Peyer's patch (tissue), 4 donors: ENCODE data around the gene PCBP2. TPM values are rescaled to one million over a fixed set of nuclear protein-coding genes. Genes with fewer than 3 reads are reported as not detected.

ENCODE experiments used
- DNase-seq, 3 donors: peaks; one replicate each; pipeline ENCODE4 v3.0.0-alpha.2; 2017 to 2019
- H3K27ac ChIP-seq, 4 donors: fragments of 200-600 bp; sonication (generic); one replicate each; pipeline ENCODE4 v1.5.1; 2016 to 2019
- H3K27me3 ChIP-seq, 2 donors: fragments of 200-600 bp; sonication (generic); one replicate each; pipeline ENCODE4 v1.5.1; 2019
- H3K36me3 ChIP-seq, 3 donors: fragments of 200-600 bp; sonication (generic); one replicate each; pipeline ENCODE4 v1.5.1; 2016 to 2019
- H3K4me1 ChIP-seq, 4 donors: fragments of 200-600 bp; sonication (generic); one replicate each; pipeline ENCODE4 v1.5.1; 2016 to 2019
- H3K4me3 ChIP-seq, 4 donors: fragments of 200-600 bp; sonication (generic); 1 replicate in 3 of 4; 2 replicates in 1 of 4; pipeline ENCODE4 v1.5.1; 2016 to 2019; ENCODE audit warnings: mild to moderate bottlenecking in 1 of 4
- H3K9me3 ChIP-seq, 4 donors: fragments of 200-600 bp; sonication (generic); one replicate each; pipeline ENCODE4 v1.5.1; 2016 to 2019; ENCODE audit warnings: mild to moderate bottlenecking in 1 of 4
- CTCF ChIP-seq, 6 experiments: fragments of 450-650 bp in 4 of 6; fragments of 200-600 bp in 2 of 6; sonication (generic) in 1 of 6; IDR thresholded peaks; one replicate each; pipeline ENCODE4 v1.5.1; 2017 to 2019; ENCODE audit warnings: antibody characterized with exemption in 6 of 6, mild to moderate bottlenecking in 3 of 6, moderate library complexity in 1 of 6
- POLR2A ChIP-seq, 2 donors: fragments of 450-650 bp; IDR thresholded peaks; one replicate each; pipeline ENCODE4 v1.5.1; 2017; ENCODE audit warnings: antibody characterized with exemption in 2 of 2, mild to moderate bottlenecking in 2 of 2, moderate library complexity in 2 of 2
- total RNA-seq, 4 donors: library from RNA; depleted of rRNA; stranded (reverse); fragments of >200 nt; gene quantifications; one replicate each; pipeline ENCODE4 v1.1.0, GENCODE V29; 2016

PCBP2 gene
- total RNA-seq, 4 donors from 2014 or later, result 384 to 549 (median 500) TPM

- Histone ChIP-seq H3K27me3 (no peaks in the 10 kb centered on the region), H3K27ac (no peak overlapping the region), H3K4me3 (no peak overlapping the region), H3K36me3 (peaks cover 0 to 100% (median 0%) of the 10 kb centered on the region in 3 donors), H3K9me3 (no peaks in the 10 kb centered on the region), H3K4me1 (no peaks in the 10 kb centered on the region)
- TF ChIP-seq POLR2A (IDR thresholded peaks at IDR 0.05) (no peak), CTCF (IDR thresholded peaks at IDR 0.05) (no peak)
- DNase-seq, result no peak
These were observed 14.7 kb downstream of the PCBP2 start for GRCh38 chr12:53466640-53467039.

- no peaks in the 10 kb centered on the region for H3K9me3 ChIP-seq
- no peaks in the 10 kb centered on the region for H3K4me1 ChIP-seq
- peaks cover 0 to 100% (median 0%) of the 10 kb centered on the region in 3 donors for H3K36me3 ChIP-seq
- no peak overlapping the region for H3K27ac ChIP-seq
- no peak overlapping the region for H3K4me3 ChIP-seq
- DNase-seq, result no peak
- no peaks in the 10 kb centered on the region for H3K27me3 ChIP-seq
- TF ChIP-seq POLR2A (IDR thresholded peaks at IDR 0.05), result no peak
- TF ChIP-seq CTCF (IDR thresholded peaks at IDR 0.05), result no peak
These were observed 15.2 kb downstream of the PCBP2 start for GRCh38 chr12:53467082-53467481.

GRCh38 chr12:53467880-53468279, 16.0 kb downstream of the PCBP2 start:
- no peaks in the 10 kb centered on the region for H3K9me3 ChIP-seq
- no peak overlapping the region for H3K4me3 ChIP-seq
- peaks cover 0 to 100% (median 0%) of the 10 kb centered on the region in 3 donors for H3K36me3 ChIP-seq
- no peak for TF ChIP-seq CTCF (IDR thresholded peaks at IDR 0.05)
- no peak for TF ChIP-seq POLR2A (IDR thresholded peaks at IDR 0.05)
- DNase-seq, result no peak
- no peaks in the 10 kb centered on the region for H3K4me1 ChIP-seq
- H3K27ac ChIP-seq, result no peak overlapping the region
- H3K27me3 ChIP-seq, result no peaks in the 10 kb centered on the region

GRCh38 chr12:53468282-53468681, 16.4 kb downstream of the PCBP2 start:
- peaks cover 0 to 100% (median 0%) of the 10 kb centered on the region in 3 donors for H3K36me3 ChIP-seq
- no peak overlapping the region for H3K27ac ChIP-seq
- no peaks in the 10 kb centered on the region for H3K27me3 ChIP-seq
- no peaks in the 10 kb centered on the region for H3K9me3 ChIP-seq
- no peaks in the 10 kb centered on the region for H3K4me1 ChIP-seq
- no peak for DNase-seq
- no peak for TF ChIP-seq POLR2A (IDR thresholded peaks at IDR 0.05)
- no peak for TF ChIP-seq CTCF (IDR thresholded peaks at IDR 0.05)
- H3K4me3 ChIP-seq, result no peak overlapping the region

- H3K27me3 ChIP-seq, result no peaks in the 10 kb centered on the region
- peaks cover 0 to 100% (median 0%) of the 10 kb centered on the region in 3 donors for H3K36me3 ChIP-seq
- H3K4me1 ChIP-seq, result peaks cover 0 to 5% (median 0%) of the 10 kb centered on the region in 4 donors
- TF ChIP-seq CTCF (IDR thresholded peaks at IDR 0.05), result no peak
- TF ChIP-seq POLR2A (IDR thresholded peaks at IDR 0.05), result no peak
- H3K27ac ChIP-seq, result no peak overlapping the region
- no peak overlapping the region for H3K4me3 ChIP-seq
- no peaks in the 10 kb centered on the region for H3K9me3 ChIP-seq
- DNase-seq, result no peak
These were observed 20.2 kb downstream of the PCBP2 start for GRCh38 chr12:53472056-53472582.

- TF ChIP-seq CTCF (IDR thresholded peaks at IDR 0.05) (no peak), POLR2A (IDR thresholded peaks at IDR 0.05) (no peak)
- H3K27me3 ChIP-seq, result no peaks in the 10 kb centered on the region
- no peaks in the 10 kb centered on the region for H3K9me3 ChIP-seq
- H3K27ac ChIP-seq, result no peak overlapping the region
- H3K36me3 ChIP-seq, result peaks cover 0 to 99% (median 0%) of the 10 kb centered on the region in 3 donors
- DNase-seq, result no peak
- H3K4me1 ChIP-seq, result peaks cover 0 to 5% (median 0%) of the 10 kb centered on the region in 4 donors
- no peak overlapping the region for H3K4me3 ChIP-seq
These were observed 22.2 kb downstream of the PCBP2 start for GRCh38 chr12:53474077-53474476.
